ENCODE results near the gene FBXW8. TPM values are rescaled to one million over a fixed set of nuclear protein-coding genes. Genes with fewer than 3 reads are reported as not detected.

The FBXW8 gene
- total RNA-seq, 2 experiments from 2014 or later, result 5.7 to 6.1 TPM

DNA sequence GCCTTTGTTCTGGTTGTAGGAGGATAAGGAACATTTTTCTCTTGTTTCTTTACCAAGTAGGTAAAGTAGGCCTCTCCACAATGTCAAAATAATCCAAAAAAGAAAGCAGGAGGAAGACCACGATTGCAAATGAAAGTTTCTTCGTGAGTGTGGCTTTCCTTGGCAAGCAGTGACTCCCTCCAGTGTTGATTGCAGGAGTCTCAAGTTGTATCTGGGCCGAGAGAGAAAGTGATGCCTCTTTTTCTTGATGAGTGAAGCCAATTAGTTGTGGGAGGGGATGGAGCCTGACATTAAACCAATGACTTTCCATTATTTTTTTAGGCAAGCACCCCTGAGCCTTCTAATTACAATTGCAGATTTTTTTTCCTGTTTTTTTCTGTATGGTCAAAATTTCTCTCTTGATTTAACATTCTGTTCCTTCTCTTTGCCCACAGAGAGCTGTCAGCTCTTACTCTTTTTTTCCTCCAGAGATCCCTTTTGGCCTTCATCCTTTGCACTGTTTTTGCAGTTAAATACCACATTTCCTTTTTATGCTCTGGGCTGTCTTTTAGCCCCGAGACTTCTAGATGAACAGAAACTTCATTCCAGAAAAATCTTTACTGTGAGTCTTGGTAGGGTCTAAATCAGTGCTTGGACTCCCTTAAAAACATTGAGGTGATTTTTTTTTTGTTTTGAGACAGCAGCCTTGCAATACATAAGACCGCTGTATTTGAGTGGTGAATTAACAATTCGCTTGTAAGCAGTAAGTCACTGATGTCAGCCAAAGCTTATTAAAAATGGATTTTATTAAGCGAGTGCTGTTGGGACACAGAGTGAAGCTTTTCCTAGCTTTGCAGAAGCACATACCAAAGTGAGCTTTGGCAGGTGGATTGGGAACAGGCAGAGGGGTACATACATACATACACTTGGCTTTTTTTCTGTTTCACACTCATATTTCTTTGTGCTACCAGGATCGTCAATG is 15.8 kb downstream of the FBXW8 start:
- no peaks in the 10 kb centered on the region for H3K27me3 Mint-ChIP-seq
- H3K4me1 Mint-ChIP-seq, result peaks cover 51% of the 10 kb centered on the region
- no peak overlapping the region for H3K27ac Mint-ChIP-seq
- intact Hi-C loops (cut with DNase I, micrococcal nuclease), result loop anchor here in 1 of 2 experiments (10.0 kb wide), 1 partner anchor 208 kb away; no protein-coding TSS in a partner anchor
- no peak overlapping the region for H3K4me3 Mint-ChIP-seq
- peaks cover 21% of the 10 kb centered on the region for H3K36me3 Mint-ChIP-seq (ENCODE audit: low read depth)
- ATAC-seq (no peak), DNase-seq (no peak)
- POLR2A ChIA-PET, result no interaction called here
- H3K9me3 Mint-ChIP-seq (ENCODE audit: low read depth), result no peaks in the 10 kb centered on the region
- CTCF ChIA-PET, result interaction anchor here (0.6 to 1.2 kb wide), 4 partner anchors 14 to 472 kb away, joined by 3 to 4 read pairs (median 4); no protein-coding TSS in a partner anchor

DNA sequence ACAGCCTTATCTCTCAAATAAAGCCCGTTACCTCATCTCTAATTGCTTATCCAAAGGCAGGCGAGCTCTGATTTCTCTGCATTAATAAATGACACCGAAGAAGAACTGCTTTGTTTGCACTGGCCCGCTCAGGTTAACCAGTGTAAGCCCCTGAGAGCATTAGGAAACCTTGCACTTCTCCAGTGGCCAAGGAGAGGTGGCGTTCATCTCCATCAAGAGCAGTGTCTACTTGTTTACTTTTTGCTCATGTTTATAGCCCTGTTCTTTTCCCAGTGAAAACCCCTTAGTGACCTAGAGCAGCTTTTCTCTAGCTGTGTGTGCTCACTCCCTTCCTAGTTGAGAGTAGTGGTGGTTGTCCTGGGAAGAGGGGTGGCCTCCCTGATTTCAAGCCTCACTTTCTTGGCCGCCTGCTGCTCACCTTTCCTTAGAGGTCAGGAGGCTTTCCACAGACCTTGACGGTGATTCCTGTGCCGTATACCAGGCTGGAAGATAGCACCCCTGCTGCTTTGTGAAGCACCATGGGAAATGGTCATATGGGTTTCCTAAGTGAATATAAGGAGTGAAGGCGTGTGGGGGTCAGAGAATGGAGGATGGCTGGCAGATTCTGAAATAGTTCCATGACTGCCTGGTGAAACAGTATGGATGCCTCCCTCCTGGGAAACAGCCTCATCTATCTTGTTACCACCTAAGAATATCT is 16.6 kb downstream of the FBXW8 start:
- peaks cover 26% of the 10 kb centered on the region for H3K36me3 Mint-ChIP-seq (ENCODE audit: low read depth)
- POLR2A ChIA-PET, result no interaction called here
- no peaks in the 10 kb centered on the region for H3K9me3 Mint-ChIP-seq (ENCODE audit: low read depth)
- intact Hi-C loops (cut with DNase I, micrococcal nuclease), result loop anchor here in 1 of 2 experiments (10.0 kb wide), 1 partner anchor 207 kb away; no protein-coding TSS in a partner anchor
- H3K27me3 Mint-ChIP-seq, result no peaks in the 10 kb centered on the region
- CTCF ChIA-PET, result interaction anchor here (0.6 kb wide), 1 partner anchor 16 kb away, joined by 4 read pairs; no protein-coding TSS in a partner anchor
- no peak for DNase-seq
- H3K27ac Mint-ChIP-seq, result no peak overlapping the region
- peaks cover 44% of the 10 kb centered on the region for H3K4me1 Mint-ChIP-seq
- H3K4me3 Mint-ChIP-seq, result no peak overlapping the region
- no peak for ATAC-seq

DNA sequence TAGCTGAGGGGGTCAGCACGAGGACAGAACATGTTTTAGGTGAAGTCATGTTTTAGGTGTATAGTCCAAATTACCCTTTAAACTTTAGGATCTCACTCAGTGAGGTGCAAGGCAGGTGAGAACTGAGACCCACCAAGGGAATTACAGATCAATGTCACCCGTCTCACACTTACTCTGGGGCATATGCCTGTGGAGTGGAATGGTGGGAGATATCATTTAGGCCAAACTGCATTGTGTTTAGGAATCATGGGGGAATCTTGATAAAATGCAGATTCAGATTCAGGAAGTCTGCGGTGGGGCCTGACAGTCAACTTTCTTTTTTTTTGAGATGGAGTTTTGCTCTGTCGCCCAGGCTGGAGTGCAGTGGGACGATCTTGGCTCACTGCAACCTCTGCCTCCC is 17.8 kb downstream of the FBXW8 start:
- H3K36me3 Mint-ChIP-seq (ENCODE audit: low read depth), result peaks cover 26% of the 10 kb centered on the region
- ATAC-seq (no peak), DNase-seq (no peak)
- no peak overlapping the region for H3K27ac Mint-ChIP-seq
- H3K4me3 Mint-ChIP-seq, result no peak overlapping the region
- H3K4me1 Mint-ChIP-seq, result peaks cover 36% of the 10 kb centered on the region
- H3K9me3 Mint-ChIP-seq (ENCODE audit: low read depth), result no peaks in the 10 kb centered on the region
- POLR2A ChIA-PET, result no interaction called here
- no peaks in the 10 kb centered on the region for H3K27me3 Mint-ChIP-seq
- CTCF ChIA-PET, result no interaction called here
- intact Hi-C loops (cut with DNase I, micrococcal nuclease), result loop anchor here in 1 of 2 experiments (10.0 kb wide), 1 partner anchor 206 kb away; no protein-coding TSS in a partner anchor

DNA sequence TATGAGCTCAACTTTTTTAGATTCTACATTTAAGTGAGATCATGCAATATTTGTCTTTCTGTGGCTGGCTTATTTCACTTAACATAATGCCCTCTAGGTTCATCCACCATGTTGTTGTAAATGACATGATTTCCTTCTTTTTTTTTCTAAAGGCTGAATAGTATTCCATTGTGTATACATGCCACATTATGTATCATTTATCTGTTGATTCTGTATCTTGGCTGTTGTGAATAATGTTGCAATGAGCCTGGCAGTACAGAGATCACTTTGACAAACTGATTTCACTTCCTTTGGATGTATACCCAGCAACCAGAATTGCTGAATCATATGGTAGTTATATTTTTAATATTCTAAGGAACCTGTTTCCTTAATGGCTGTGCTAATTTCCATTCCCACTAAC is 19.1 kb downstream of the FBXW8 start:
- POLR2A ChIA-PET, result no interaction called here
- peaks cover 24% of the 10 kb centered on the region for H3K4me1 Mint-ChIP-seq
- no peak overlapping the region for H3K27ac Mint-ChIP-seq
- CTCF ChIA-PET, result interaction anchor here (0.7 to 1.1 kb wide), 2 partner anchors 9 to 13 kb away, joined by 3 to 4 read pairs; no protein-coding TSS in a partner anchor
- H3K4me3 Mint-ChIP-seq, result no peak overlapping the region
- H3K9me3 Mint-ChIP-seq (ENCODE audit: low read depth), result no peaks in the 10 kb centered on the region
- intact Hi-C loops (cut with DNase I, micrococcal nuclease), result loop anchor here in 1 of 2 experiments (10.0 kb wide), 1 partner anchor 205 kb away; no protein-coding TSS in a partner anchor
- ATAC-seq (no peak), DNase-seq (no peak)
- H3K27me3 Mint-ChIP-seq, result no peaks in the 10 kb centered on the region
- H3K36me3 Mint-ChIP-seq (ENCODE audit: low read depth), result peaks cover 28% of the 10 kb centered on the region

DNA sequence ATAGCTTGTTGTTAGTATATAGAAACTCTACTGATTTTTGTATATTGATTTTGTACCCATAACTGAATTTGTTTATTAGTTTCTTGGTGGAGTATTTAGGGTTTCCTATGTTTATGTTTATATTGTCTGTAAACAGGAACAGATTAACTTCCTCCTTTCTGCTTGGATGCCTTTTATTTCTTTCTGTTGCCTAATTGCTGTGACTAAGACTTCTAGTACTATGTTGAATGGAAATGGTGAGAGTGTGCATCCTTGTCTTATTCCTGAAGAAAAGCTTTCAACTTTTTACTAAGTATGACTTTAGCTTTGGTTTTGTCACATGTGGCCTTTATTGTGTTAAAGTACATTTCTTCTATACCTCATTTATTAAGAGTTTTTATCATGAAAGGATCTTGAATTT is 20.9 kb downstream of the FBXW8 start:
- ATAC-seq (no peak), DNase-seq (no peak)
- ChIA-PET CTCF (no interaction called here), POLR2A (no interaction called here)
- H3K4me1 Mint-ChIP-seq, result peaks cover 7% of the 10 kb centered on the region
- intact Hi-C loops (cut with DNase I, micrococcal nuclease), result no loop called here
- no peak overlapping the region for H3K27ac Mint-ChIP-seq
- peaks cover 31% of the 10 kb centered on the region for H3K36me3 Mint-ChIP-seq (ENCODE audit: low read depth)
- no peaks in the 10 kb centered on the region for H3K27me3 Mint-ChIP-seq
- H3K4me3 Mint-ChIP-seq, result no peak overlapping the region
- H3K9me3 Mint-ChIP-seq (ENCODE audit: low read depth), result no peaks in the 10 kb centered on the region

DNA sequence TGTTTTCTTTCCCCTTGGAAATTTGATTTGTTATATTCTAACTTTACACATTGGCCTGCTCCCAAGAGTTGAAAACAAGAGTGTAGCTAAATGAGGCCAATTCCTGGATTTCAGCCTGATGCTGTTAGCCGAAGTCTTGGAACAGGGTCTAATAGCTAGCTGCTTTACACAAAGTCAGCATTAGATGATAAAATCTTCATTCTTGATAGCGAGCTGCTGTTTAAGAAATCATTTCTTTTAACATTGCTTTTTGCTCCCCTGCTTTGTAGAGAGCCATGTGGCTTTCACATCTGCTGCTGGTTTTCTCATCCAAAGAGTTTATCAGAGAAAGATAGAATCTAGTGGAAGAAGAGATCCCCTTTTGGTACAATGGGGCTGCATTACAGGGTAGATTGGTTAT is 22.3 kb downstream of the FBXW8 start:
- no peak for ATAC-seq
- CTCF ChIA-PET, result interaction anchor here (0.5 kb wide), 1 partner anchor 99 kb away, joined by 4 read pairs; no protein-coding TSS in a partner anchor
- H3K4me1 Mint-ChIP-seq, result no peaks in the 10 kb centered on the region
- DNase-seq, result no peak
- no peaks in the 10 kb centered on the region for H3K9me3 Mint-ChIP-seq (ENCODE audit: low read depth)
- H3K27me3 Mint-ChIP-seq, result no peaks in the 10 kb centered on the region
- H3K27ac Mint-ChIP-seq, result no peak overlapping the region
- H3K36me3 Mint-ChIP-seq (ENCODE audit: low read depth), result peaks cover 31% of the 10 kb centered on the region
- H3K4me3 Mint-ChIP-seq, result no peak overlapping the region
- POLR2A ChIA-PET, result no interaction called here
- intact Hi-C loops (cut with DNase I, micrococcal nuclease), result no loop called here

DNA sequence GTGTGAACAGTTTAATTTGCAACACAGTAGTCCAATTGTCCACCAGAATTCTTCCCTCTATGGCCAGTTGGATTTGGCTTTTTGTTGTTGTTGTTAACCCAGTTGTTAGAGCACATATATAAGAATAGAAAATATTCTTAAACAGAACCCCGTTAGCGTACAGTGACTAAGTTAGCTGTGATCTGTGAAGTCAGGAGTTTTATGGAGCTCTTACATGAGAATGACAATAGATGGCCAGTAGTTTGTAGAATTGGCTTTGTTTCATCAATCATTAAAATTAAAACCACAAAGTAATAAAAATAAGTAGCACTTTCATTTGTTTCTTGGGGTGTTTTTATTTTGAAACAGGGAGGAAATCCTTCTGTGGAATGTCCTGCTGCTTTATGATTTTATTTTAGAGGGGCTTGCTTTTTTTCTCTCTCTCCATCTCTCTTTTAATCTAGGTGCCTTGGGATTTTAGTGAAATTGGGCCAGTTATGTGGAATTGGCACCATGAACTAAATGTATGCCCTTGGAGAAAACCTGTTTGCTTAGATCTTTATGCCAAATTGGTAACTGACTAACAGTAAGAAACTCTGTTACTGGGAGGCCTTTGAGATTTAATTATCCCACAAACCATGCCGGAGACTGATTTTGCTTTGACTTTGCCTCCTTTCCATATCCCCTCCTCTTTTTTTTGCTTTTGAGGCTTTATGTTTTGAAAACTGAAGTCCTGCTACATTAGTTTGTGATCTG is 22.9 kb downstream of the FBXW8 start:
- Mint-ChIP-seq H3K4me1 (no peaks in the 10 kb centered on the region), H3K9me3 (ENCODE audit: low read depth) (no peaks in the 10 kb centered on the region), H3K36me3 (ENCODE audit: low read depth) (peaks cover 26% of the 10 kb centered on the region), H3K27ac (no peak overlapping the region), H3K4me3 (no peak overlapping the region), H3K27me3 (no peaks in the 10 kb centered on the region)
- intact Hi-C loops (cut with DNase I, micrococcal nuclease), result no loop called here
- ChIA-PET POLR2A (no interaction called here), CTCF (interaction anchor here (0.5 kb wide), 1 partner anchor 99 kb away, joined by 4 read pairs; no protein-coding TSS in a partner anchor)
- DNase-seq (no peak), ATAC-seq (no peak)

DNA sequence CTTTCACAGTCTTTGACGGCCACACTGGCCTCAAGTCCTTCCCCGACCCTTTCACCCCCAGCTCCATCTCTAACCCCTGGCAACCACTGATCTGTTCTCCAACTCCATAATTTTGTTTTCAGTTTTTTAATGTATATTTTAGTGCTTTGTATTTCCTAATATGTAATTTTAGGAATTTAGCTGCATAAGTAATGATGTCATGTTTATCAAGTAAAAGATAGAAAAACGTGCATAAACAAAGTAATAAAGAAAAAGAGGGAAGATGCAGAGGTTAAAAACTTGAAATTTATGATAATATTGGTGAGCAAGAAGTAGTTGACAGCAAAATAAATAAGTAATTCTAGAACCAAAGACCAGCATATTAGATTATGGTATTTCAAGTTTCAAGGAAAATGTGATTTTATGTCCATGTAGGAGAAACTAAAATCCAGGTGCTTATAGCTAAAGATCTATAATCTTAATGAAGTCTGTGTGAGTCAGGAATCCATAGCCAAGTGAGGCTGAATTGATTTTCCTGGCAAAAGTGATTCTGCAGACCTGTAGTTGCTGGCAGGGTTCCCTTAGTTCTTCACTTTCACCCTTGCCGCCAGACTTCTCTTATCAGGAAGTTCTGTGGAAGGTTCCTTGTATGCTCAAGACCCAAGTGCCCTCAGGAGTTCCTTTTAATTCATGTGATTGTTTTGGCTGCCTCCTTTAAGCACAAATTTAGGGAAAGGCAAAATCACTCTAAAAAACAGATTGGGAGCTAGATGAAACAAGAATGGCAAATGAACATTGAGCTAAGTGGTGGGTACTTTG is 24.4 kb downstream of the FBXW8 start:
- intact Hi-C loops (cut with DNase I, micrococcal nuclease), result no loop called here
- no peaks in the 10 kb centered on the region for H3K27me3 Mint-ChIP-seq
- no peak overlapping the region for H3K4me3 Mint-ChIP-seq
- peaks cover 20% of the 10 kb centered on the region for H3K36me3 Mint-ChIP-seq (ENCODE audit: low read depth)
- ATAC-seq, result no peak
- ChIA-PET POLR2A (no interaction called here), CTCF (interaction anchor here (0.6 to 1.2 kb wide), 3 partner anchors 55 to 1098 kb away, joined by 3 read pairs; no protein-coding TSS in a partner anchor)
- no peaks in the 10 kb centered on the region for H3K9me3 Mint-ChIP-seq (ENCODE audit: low read depth)
- H3K4me1 Mint-ChIP-seq, result no peaks in the 10 kb centered on the region
- H3K27ac Mint-ChIP-seq, result no peak overlapping the region
- no peak for DNase-seq

DNA sequence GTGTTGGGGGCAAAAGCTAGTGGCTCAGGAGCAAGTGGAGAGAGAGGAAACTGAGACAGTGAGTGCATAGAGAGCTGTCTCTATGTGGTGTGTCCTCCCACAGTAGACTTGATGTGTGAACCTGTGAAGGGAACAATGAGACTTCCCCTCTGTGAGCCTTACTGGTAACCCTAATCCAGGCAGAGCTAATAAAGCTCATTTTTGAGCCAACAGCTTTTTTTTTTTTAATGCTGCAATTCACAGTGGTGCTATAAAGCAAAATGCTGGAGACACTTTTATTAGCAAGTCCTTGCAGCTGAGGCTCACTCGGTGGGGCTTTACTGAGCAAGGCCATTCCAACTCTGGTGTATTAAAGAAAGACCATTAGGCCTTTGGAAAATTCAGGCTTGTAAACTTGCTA is 26.9 kb downstream of the FBXW8 start:
- H3K27me3 Mint-ChIP-seq, result no peaks in the 10 kb centered on the region
- H3K4me3 Mint-ChIP-seq, result no peak overlapping the region
- no peak for ATAC-seq
- no peak overlapping the region for H3K27ac Mint-ChIP-seq
- H3K4me1 Mint-ChIP-seq, result no peaks in the 10 kb centered on the region
- CTCF ChIA-PET, result no interaction called here
- POLR2A ChIA-PET, result no interaction called here
- DNase-seq, result no peak
- intact Hi-C loops (cut with DNase I, micrococcal nuclease), result no loop called here
- peaks cover 21% of the 10 kb centered on the region for H3K36me3 Mint-ChIP-seq (ENCODE audit: low read depth)
- H3K9me3 Mint-ChIP-seq (ENCODE audit: low read depth), result no peaks in the 10 kb centered on the region

DNA sequence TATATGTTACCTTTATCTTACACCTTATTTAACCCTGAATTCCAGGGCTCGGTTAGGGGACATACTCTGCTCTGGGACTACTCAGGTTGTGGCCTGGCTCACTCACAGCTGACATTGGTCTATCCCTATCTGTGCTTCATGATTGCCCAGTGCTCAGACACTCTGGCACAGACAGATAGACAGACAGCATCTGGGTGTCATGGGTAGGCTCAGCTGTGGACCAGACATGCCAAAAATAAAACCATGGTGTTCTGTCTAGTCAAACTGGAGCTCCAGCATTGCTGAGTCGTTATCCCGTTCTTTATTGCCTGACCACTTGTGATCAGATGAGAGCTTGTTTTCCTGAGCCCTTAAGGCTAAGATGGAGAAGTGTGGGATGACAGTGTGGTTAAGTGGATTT is 29.0 kb downstream of the FBXW8 start:
- CTCF ChIA-PET, result interaction anchor here (0.6 to 1.2 kb wide), 4 partner anchors 13 to 86 kb away, joined by 3 to 4 read pairs (median 3); no protein-coding TSS in a partner anchor
- H3K27me3 Mint-ChIP-seq, result no peaks in the 10 kb centered on the region
- no peaks in the 10 kb centered on the region for H3K4me1 Mint-ChIP-seq
- no peak for ATAC-seq
- H3K9me3 Mint-ChIP-seq (ENCODE audit: low read depth), result peaks cover 2% of the 10 kb centered on the region
- intact Hi-C loops (cut with DNase I, micrococcal nuclease), result no loop called here
- POLR2A ChIA-PET, result interaction anchor here (0.7 kb wide), 1 partner anchor 10 kb away, joined by 3 read pairs; no protein-coding TSS in a partner anchor
- no peak overlapping the region for H3K4me3 Mint-ChIP-seq
- no peak overlapping the region for H3K27ac Mint-ChIP-seq
- no peak for DNase-seq
- peaks cover 35% of the 10 kb centered on the region for H3K36me3 Mint-ChIP-seq (ENCODE audit: low read depth)
